ENCODE results near the gene PCDHGA3.
"Not testable (repeated sequence)": the region's sequence is repeated elsewhere in the genome, so short reads cannot be mapped to it uniquely, and the experiment has no call there.

PCDHGA3 gene

GRCh38 chr5:141383345-141383744, 39.7 kb downstream of the PCDHGA3 start:
- DNase-seq (ENCODE audit: low spot score): no peak

- DNase-seq (ENCODE audit: low spot score): no peak
Observed at GRCh38 chr5:141384471-141385267, 41.0 kb downstream of the PCDHGA3 start.

- peak; percentile 73 for DNase-seq (ENCODE audit: low spot score)
Observed at GRCh38 chr5:141387557-141388311, 44.1 kb downstream of the PCDHGA3 start, which contains the start of gene PCDHGB4. Gene PCDHGB4 (plus strand): TSS chr5:141387698. CDS start chr5:141387885, 187 bp downstream.

GRCh38 chr5:141388661-141389060, 45.0 kb downstream of the PCDHGA3 start:
- DNase-seq (ENCODE audit: low spot score): no peak

- no peak for DNase-seq (ENCODE audit: low spot score)
Observed at GRCh38 chr5:141389153-141390042, 45.8 kb downstream of the PCDHGA3 start.

GRCh38 chr5:141392429-141393198, 49.0 kb downstream of the PCDHGA3 start, which contains the start of gene PCDHGA8:
Gene PCDHGA8 (plus strand): TSS chr5:141392633. CDS start chr5:141392814, 181 bp downstream.
- no peak for DNase-seq (ENCODE audit: low spot score)

- DNase-seq (ENCODE audit: low spot score): no peak
Observed at GRCh38 chr5:141393267-141393666, 49.6 kb downstream of the PCDHGA3 start.

GRCh38 chr5:141394401-141395187, 51.0 kb downstream of the PCDHGA3 start:
- DNase-seq (ENCODE audit: low spot score): not testable (repeated sequence)

All from ecto neural progenitor cell (in vitro differentiated cells).